ENCODE data around the gene PPP1R16B. TPM values are rescaled to one million over a fixed set of nuclear protein-coding genes. Genes with fewer than 3 reads are reported as not detected.
"Not testable (repeated sequence)": the region's sequence is repeated elsewhere in the genome, so short reads cannot be mapped to it uniquely, and the experiment has no call there.

The PPP1R16B gene
- polyA plus RNA-seq, 3 donors = 2.9 to 9.0 (median 6.8) TPM

DNA sequence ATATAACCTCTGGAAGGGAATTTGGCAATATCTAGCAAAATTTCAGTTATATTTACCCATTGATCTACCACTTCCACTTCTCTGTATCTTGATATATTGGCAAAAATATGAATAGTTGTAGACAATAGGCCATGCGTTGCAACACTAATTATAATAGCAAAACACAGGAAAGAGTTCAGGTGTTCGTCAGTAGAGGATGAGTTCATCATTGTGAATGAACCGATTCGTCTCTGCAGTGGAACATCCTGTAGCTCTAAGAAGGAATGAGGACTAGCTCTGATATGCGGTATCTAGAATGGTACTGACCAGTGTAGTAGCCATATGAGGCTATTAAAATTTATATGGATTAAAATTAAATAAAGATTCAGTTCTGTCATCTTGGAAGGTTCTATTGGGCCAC, 129.0 kb downstream of the PPP1R16B start:
- 81 to 97% (median 88%) methylated on average over 5 of the region's 5 CpGs for WGBS, 3 donors
- no peak overlapping the region for H3K27ac ChIP-seq (ENCODE audit: low read depth, low read length)

DNA sequence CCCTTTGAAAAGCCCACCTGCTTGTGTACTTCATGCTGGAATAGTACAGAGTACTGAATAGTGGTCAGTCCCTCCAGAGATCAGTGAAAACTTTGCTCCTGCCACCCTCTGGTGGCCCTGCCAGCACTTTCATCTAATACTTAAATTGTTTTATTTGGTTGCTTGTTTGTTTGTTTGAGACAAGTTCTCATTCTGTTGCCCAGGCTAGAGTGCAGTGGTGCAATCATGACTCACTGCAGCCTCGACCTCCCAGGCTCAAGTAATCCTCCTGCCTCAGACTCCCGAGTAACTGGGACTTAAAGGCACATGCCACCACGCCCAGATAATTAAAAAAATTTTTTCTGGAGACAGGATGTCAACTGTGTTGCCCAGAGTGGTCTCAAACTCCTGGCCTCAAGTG, 129.8 kb downstream of the PPP1R16B start:
- 60 to 82% (median 70%) methylated on average over 3 of the region's 3 CpGs for WGBS, 3 donors
- no peak overlapping the region for H3K27ac ChIP-seq (ENCODE audit: low read depth, low read length)

DNA sequence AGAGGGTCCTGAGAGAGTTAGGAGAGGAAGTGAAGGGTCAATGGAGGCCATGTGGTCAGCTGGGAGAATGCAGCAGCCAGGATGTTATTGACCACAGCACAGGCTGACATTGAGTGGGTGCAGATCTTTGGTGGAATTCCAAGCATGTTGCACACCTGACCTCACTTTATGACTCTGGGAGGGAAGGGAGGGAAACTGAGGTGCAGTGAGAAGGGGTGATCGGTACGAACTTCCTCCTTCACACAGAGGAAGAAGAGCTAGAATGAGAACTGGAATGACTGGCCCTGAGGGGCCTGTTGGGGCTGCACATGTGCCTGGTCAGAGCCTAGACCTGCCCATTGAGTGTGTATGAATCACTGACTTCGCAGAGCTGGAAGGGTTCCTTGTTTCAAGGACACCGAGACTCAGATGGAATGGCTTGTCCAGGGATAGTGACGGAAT, 130.5 kb downstream of the PPP1R16B start:
- 79 to 83% (median 81%) methylated on average over 5 of the region's 5 CpGs for WGBS, 3 donors
- no peak overlapping the region for H3K27ac ChIP-seq (ENCODE audit: low read depth, low read length)

DNA sequence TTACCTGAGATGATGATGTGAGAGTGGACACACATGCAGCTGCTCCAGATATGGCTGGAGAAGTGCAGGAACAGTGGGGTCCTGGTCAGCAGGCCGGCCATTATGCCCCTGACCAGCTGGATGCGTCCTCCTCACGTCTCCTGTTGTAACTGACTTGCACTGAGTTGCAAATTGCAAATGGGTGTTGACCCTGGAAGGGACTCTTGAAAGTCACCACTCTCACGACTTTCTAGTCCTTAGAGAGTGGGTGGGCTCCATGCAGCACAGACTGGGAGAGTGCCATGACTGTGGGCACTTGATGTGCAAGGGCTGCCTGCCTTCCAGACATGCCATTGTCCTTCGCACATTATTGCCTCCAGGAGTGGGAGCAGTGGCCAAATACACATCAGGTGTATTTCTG, 131.5 kb downstream of the PPP1R16B start:
- 94 to 98% (median 97%) methylated on average over 5 of the region's 5 CpGs for WGBS, 3 donors
- no peak overlapping the region for H3K27ac ChIP-seq (ENCODE audit: low read depth, low read length)

DNA sequence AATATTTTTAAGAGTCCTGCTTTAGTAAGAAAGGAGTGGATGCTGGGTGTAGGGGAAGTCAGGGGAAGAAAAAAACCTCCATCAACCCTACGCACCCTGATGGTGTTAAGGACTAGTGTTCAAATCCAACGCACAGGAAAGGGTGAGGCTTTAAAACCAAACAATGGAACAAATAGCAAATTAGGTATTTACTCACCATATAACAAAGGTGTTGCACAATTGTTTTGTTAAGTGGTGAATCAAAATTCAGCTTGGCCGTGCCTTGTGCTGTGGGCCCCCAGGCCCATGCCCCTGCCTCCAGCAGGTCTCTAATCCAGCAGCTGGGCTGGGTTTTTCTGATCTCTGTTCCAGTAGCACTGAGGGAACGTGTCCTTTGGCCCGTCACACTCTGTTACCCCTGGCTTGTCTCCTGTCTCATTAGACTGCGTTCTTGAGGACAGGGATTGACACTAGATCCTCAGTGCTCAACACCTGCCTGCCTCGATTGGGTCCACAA, 132.5 kb downstream of the PPP1R16B start:
- no peak overlapping the region for H3K27ac ChIP-seq (ENCODE audit: low read depth, low read length)
- 87 to 93% (median 88%) methylated on average over 7 of the region's 7 CpGs for WGBS, 3 donors

DNA sequence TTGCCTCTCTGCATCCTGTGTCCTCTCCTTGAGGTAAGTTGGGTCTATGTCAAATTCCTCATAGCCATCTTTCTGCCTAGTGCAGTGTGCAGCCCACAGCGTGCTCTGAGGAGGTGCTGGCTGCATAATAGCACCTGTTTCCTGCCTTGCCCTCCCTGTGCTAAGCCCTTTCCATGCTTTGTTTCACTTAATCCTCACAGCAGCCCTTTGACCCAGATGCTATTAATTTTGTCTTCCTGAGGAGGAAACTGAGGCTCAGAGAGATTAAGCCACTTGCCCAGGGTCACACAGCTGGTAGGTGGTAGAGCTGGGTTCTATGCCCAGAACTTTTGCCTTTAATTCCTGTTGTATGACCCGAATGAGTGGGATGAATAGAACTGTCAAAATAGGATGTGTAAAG, 134.2 kb downstream of the PPP1R16B start:
- WGBS, 3 donors = 60 to 78% (median 76%) methylated on average over 2 of the region's 2 CpGs
- no peak overlapping the region for H3K27ac ChIP-seq (ENCODE audit: low read depth, low read length)

DNA sequence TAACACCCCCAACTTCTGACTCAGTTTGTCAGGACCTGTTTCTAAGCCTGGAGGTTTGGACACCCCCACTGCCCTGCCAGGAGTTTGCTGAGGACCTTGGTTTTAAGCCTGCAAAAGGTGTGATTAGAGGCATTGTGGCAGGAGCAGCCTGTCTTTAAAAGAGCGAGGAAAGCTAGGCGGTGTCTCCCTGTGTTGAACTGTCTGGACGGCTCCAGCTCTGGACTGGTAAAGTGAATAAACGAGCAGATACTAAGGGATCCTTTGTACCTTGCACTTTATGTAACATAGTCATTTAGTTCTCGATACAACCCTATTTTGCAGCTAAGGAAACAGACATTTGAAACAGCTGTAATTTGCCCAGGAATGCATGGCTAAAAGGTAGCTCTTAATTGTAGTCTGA, 135.1 kb downstream of the PPP1R16B start:
- H3K27ac ChIP-seq (ENCODE audit: low read depth, low read length) = no peak overlapping the region
- WGBS, 3 donors = 93 to 96% (median 96%) methylated on average over 5 of the region's 5 CpGs

DNA sequence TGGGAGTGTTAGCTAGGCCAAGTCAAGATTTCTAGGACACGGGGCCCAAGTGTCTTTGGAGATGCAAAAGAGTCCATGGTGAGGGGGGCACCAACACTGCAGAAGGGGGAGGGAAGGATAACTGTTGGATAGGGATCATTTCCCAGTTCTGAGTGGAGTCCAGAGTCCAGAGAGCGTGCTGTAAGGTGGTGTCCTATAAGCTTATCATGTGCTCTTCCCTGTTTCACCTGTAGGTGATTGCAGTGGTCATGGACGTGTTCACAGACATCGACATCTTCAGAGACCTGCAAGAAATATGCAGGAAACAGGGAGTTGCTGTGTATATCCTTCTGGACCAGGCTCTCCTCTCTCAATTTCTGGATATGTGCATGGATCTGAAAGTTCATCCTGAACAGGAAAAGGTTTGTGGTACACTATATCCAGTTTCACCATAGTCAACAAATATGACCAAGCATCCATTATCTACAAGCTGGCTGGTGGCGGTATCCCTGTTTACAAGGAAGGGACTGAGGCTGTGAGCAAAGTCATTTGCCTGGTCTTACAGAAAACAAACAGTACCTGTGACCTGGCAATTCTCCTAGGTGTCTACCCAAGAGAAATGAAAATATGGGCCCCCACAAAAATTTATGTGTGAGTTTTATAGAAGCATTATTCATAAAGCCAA, 136.4 kb downstream of the PPP1R16B start:
- WGBS, 3 donors = 90 to 97% (median 97%) methylated on average over 5 of the region's 5 CpGs
- no peak overlapping the region for H3K27ac ChIP-seq (ENCODE audit: low read depth, low read length)

DNA sequence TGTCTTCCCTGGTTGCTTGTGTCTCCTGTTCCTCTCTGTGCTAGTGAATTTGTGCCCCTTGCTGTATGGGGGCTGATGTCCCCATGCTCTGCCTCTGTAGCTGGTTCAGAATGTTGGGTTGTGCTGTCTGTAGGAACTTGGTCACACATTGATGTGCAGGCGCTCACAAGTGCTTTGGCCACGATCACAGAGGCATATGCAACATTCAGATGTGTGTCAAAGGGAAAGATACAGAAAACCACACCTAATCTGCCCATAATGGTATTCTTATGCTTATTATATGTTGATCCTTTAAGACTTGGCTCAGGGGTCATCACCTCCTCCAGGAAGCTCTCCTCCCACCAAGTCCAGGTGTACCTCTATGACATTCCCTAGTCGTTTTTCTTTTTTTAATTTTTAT, 139.5 kb downstream of the PPP1R16B start:
- H3K27ac ChIP-seq (ENCODE audit: low read depth, low read length) = no peak overlapping the region
- WGBS, 3 donors = 74 to 94% (median 87%) methylated on average over 3 of the region's 3 CpGs

DNA sequence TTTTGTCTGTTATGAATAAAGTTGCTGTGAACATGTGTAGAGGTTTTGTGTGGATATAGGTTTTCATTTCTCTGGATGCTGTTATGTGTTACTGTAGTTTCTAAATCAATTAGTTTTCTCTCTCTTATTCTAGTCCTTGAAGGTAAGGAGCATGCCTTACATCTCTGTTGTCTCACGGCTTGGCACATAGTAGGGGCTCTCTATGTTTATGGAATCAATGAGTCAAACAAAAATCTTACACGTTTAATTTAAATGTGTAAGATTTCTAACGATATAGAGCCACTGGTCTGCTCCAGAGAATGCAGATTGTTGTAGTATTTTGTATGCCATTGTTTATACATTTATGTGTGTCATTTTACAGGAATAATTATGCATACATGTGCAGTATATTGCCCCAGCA, 141.3 kb downstream of the PPP1R16B start:
- H3K27ac ChIP-seq (ENCODE audit: low read depth, low read length) = no peak overlapping the region
- WGBS, 3 donors = 90 to 96% (median 92%) methylated on average over 3 of the region's 3 CpGs

DNA sequence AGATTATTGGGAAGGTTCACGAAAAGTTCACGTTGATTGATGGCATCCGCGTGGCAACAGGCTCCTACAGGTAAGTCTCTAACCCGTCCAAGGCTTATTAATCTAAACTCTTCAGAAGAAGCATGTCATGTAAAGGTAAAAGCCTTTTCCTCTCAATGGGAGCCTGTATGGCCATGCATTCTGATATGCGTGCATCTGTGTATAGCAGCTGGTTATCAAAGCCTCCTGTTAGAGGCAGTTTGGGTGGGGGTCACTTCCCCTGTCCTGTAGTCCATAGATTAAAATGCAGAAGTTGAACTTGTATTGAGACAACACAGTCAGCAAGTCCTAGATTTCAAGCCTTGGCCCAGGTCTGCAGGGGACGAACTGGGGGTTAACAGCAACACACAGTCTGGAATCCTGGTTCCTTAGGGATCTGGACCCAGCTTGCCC, 142.4 kb downstream of the PPP1R16B start:
- no peak overlapping the region for H3K27ac ChIP-seq (ENCODE audit: low read depth, low read length)
- WGBS, 3 donors = 61 to 64% (median 63%) methylated on average over 7 of the region's 7 CpGs

DNA sequence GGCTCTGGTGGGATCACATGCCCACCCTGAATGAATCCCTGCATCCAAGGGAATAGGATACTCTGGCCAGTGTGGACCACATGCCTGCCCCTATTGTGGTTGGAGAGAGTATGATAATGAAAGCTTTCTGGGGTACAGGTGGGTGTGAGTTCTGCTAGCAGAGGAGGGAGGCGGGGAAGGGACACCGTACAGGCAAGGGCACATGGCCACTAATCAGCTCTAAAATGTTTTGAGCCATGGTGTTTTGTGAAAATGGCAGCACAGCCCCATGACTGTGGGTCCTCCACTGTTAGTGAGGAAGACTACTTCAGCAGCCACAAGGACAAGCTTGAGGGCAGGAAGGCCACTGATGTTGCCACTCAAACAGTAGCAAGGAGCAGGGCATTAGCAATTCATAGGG, 144.8 kb downstream of the PPP1R16B start:
- H3K27ac ChIP-seq (ENCODE audit: low read depth, low read length) = no peak overlapping the region
- whole genome bisulfite sequencing, 3 donors = 75 to 100% (median 95%) methylated on average over 2 of the region's 2 CpGs

DNA sequence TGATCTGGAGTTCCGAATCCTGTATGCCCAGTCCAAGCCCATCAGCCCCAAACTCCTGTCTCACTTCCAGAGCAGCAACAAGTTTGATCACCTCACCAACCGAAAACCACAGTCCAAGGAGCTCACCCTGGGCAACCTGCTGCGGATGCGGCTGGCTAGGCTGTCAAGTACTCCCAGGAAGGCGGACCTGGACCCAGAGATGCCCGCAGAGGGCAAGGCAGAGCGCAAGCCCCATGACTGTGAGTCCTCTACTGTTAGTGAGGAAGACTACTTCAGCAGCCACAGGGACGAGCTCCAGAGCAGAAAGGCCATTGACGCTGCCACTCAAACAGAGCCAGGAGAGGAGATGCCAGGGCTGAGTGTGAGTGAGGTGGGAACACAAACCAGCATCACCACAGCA, 146.1 kb downstream of the PPP1R16B start:
- no peak overlapping the region for H3K27ac ChIP-seq (ENCODE audit: low read depth, low read length)
- 95 to 99% (median 98%) methylated on average over 9 of the region's 9 CpGs for WGBS, 3 donors

DNA sequence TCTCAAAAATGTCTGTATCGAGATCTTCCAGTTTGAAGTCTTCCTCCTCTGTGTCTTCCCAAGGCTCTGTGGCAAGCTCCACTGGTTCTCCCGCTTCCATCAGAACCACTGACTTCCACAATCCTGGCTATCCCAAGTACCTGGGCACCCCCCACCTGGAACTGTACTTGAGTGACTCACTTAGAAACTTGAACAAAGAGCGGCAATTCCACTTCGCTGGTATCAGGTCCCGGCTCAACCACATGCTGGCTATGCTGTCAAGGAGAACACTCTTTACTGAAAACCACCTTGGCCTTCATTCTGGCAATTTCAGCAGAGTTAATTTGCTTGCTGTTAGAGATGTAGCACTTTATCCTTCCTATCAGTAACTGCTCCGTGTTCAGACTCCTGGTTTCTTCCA, 146.7 kb downstream of the PPP1R16B start:
- 96 to 97% (median 96%) methylated on average over 6 of the region's 6 CpGs for WGBS, 3 donors
- no peak overlapping the region for H3K27ac ChIP-seq (ENCODE audit: low read depth, low read length)

DNA sequence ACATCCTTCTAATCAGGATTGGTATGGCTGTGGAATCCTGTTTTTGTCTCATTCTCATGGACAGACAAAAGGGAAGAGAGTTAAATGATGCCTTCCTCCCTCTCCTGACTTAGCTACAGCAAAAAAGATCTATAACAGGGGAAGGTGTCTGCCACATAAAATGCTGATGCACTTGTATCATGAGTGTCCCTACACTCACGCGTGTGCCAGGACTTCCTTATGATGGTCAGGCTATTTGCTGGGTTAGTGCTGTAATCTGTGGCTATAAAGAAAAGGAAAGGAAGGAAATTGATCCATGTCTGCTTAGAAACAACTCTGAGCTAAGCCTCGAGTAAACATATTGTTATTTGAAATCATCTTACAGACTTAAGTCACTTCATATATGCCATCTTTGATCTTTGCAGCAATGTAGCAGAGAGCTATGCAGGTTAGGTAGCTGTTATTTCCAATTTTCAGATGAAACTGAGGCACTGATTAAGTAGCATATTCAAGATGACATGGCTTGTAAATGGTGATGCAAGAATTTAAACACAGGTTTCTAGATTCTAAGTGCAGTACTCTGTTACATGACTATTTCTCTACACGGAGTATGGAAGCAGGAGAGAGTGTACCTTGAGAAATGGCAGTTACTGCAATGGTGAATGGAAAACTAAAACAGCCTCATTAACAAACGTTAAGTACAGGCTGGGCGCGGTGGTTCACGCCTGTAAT, 148.3 kb downstream of the PPP1R16B start:
- H3K27ac ChIP-seq (ENCODE audit: low read depth, low read length) = no peak overlapping the region
- WGBS, 3 donors = 80 to 88% (median 87%) methylated on average over 8 of the region's 8 CpGs

DNA sequence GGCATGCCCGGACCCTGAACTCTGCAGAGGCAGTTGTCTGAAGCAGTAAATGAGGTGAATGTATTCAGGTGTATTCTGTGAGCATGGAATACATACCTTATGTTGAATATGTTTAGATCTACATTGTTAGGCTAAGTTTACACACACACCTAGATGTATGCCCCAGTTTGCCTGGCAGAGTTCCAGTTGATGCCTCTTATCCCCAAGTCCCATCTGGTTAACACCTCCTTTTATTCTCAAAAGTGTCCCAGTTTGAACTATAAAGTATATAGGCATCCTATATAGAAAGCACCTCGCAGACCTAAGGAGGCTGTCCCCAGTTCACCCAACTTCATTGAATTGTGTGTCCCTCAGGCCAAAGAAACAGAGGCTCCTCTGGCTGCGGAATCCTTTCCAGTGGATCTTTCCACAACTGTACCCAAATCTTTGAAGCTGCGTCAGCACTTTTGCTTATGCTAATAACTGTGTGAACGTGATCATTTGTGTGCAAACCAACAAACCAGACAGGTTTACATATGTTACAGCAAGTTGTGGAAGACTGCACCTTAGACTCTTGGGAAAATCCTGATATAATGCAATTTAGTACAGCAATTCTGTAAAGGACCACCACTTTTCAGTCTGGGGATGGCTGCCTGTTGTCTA, 151.9 kb downstream of the PPP1R16B start:
- H3K27ac ChIP-seq (ENCODE audit: low read depth, low read length) = no peak overlapping the region
- 91 to 97% (median 95%) methylated on average over 5 of the region's 5 CpGs for WGBS, 3 donors

DNA sequence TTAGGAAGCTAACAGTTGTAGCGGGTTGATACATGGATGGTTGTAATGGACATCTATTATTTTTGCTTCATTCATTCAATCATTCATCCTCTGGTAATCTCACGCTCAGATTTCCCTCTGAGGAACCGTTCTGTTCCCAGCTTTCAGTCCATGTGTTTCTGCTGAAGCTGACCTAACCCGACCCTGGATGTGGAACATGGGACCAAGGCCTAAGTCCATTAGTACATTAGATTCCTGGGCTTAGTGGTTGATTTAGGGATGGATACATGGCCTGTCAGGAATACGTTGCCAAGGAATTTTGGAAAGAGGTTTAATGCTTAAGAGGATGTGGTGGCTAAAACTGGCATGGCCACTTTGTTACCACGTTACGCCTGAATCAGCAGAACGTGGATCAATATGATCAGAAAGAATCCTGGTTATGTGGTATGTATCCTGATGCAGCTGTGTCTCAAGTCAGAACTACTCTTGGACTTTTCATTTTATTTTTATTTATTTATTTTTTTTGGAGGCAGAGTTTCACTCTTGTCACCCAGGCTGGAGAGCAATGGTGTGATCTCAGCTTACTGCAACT, 152.5 kb downstream of the PPP1R16B start:
- 86 to 92% (median 87%) methylated on average over 8 of the region's 8 CpGs for WGBS, 3 donors
- no peak overlapping the region for H3K27ac ChIP-seq (ENCODE audit: low read depth, low read length)

DNA sequence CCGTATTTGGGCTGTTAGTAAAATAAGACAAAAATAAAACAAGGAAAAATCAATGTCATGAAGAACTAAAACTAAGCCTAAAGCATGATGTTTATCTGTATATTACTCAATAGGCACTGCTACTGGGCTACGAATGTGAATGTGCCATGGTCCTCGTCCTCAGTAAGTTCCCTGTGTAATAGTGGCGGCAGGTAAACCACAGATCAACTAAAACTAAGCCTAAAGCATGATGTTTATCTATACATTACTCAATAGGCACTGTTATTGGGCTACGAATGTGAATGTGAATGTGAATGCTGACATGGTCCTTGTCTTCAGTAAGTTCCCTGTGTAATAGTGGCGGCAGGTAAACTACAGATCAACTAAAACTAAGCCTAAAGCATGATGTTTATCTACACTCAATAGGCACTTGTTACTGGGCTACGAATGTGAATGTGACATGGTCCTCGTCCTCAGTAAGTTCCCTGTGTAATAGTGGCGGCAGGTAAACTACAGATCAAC, 154.7 kb downstream of the PPP1R16B start:
- WGBS, 3 donors = 87 to 96% (median 89%) methylated on average over 9 of the region's 9 CpGs
- H3K27ac ChIP-seq (ENCODE audit: low read depth, low read length) = not testable (repeated sequence)

DNA sequence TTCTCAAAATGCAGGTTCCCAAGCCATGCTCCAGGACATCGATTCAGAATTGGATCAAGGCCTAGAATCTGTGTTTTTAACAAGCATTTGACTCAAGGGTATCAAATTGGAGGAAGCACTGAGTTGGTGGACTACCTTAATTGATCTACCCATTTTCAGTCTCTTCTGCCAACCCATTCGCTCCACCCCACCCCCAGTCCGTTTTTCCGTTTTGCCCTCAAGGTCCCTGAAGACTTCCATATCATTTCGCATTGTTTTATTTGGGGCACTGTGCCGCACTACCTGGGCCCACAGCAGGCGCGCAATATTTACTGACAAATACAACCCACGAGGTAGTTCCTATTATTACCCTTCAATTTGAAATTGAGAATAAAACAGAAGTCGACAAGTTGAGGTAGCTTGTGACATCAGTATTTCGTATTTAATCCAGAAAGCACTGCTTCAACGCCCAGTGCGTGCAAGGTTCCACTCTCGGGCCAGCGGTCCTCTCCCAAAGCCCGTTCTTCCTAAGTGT, 156.1 kb downstream of the PPP1R16B start:
- WGBS, 3 donors = 9 to 13% (median 10%) methylated on average over 16 of the region's 16 CpGs
- no peak overlapping the region for H3K27ac ChIP-seq (ENCODE audit: low read depth, low read length)
